Lower leg skin (tissue), 4 donors: ENCODE results near the gene LAMB4. TPM values are rescaled to one million over a fixed set of nuclear protein-coding genes. Genes with fewer than 3 reads are reported as not detected.

Source experiments
- DNase-seq, 2 donors: peaks; one replicate each; pipeline ENCODE4 v3.0.0-alpha.2; 2019; ENCODE audit warnings: low spot score in 2 of 2
- H3K4me3 ChIP-seq: fragments of 200-600 bp; sonication (generic); 2 replicates; pipeline ENCODE4 v1.5.1; 2017; ENCODE audit warnings: mild to moderate bottlenecking, low read depth; ENCODE audit not compliant: poor library complexity, severe bottlenecking
- POLR2A ChIP-seq, 2 donors: fragments of 450-650 bp; IDR thresholded peaks; one replicate each; pipeline ENCODE4 v1.6.1; 2016 to 2017; ENCODE audit warnings: antibody characterized with exemption in 2 of 2, mild to moderate bottlenecking in 1 of 2, moderate library complexity in 1 of 2
- WGBS, 2 donors: methylation state at CpG; one replicate each; pipeline ENCODE4 v1.1.5; 2018; 5-methylcytosine and 5-hydroxymethylcytosine counted together
- intact Hi-C: fragments of 100-400 bp; cut with DNase I; formaldehyde crosslinking; loops from one replicate; pipeline ENCODE4 v1.15.0; 2023; ENCODE audit warnings: low total_unique reads
- total RNA-seq, 4 donors: library from RNA; depleted of rRNA; stranded (reverse); fragments of >200 nt; gene quantifications; one replicate each; pipeline ENCODE4 v1.1.0, GENCODE V29; 2016
- TF ChIP-seq, protein P1 (sequence below), 3 donors: fragments of 450-650 bp; IDR thresholded peaks; one replicate each; pipeline ENCODE4 v1.5.1; 2016; ENCODE audit warnings: antibody characterized with exemption in 3 of 3, mild to moderate bottlenecking in 3 of 3, moderate library complexity in 2 of 3

LAMB4 gene
- total RNA-seq, 4 donors from 2014 or later: 125 to 306 (median 156) TPM

DNA sequence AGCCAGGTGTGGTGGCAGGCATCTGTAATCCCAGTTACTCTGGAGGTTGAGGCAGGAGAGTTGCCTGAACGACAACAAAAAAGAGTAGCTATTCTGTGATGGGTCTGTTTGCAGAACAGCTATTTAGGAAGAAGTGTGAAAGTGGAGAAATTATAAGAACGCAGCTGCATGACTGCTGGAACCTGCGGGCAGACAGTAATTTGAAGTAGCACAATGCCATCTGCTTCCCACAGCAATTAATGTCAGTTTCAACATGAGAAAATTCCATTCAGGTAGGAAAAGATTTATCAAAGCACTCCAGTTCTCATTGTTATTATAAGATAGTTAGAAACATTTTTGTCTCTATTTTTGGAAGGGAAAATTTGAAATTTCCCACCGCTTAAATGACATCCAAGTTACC is 148.7 kb downstream of the LAMB4 start:
- WGBS, 2 donors: 83 to 87% methylated on average over 4 of the region's 4 CpGs
- H3K4me3 ChIP-seq: no peak overlapping the region
- TF ChIP-seq, protein P1, sequence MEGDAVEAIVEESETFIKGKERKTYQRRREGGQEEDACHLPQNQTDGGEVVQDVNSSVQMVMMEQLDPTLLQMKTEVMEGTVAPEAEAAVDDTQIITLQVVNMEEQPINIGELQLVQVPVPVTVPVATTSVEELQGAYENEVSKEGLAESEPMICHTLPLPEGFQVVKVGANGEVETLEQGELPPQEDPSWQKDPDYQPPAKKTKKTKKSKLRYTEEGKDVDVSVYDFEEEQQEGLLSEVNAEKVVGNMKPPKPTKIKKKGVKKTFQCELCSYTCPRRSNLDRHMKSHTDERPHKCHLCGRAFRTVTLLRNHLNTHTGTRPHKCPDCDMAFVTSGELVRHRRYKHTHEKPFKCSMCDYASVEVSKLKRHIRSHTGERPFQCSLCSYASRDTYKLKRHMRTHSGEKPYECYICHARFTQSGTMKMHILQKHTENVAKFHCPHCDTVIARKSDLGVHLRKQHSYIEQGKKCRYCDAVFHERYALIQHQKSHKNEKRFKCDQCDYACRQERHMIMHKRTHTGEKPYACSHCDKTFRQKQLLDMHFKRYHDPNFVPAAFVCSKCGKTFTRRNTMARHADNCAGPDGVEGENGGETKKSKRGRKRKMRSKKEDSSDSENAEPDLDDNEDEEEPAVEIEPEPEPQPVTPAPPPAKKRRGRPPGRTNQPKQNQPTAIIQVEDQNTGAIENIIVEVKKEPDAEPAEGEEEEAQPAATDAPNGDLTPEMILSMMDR (IDR thresholded peaks at IDR 0.05): no peak
- no peak for TF ChIP-seq POLR2A (IDR thresholded peaks at IDR 0.05)
- intact Hi-C loops: no loop called here
- no peak for DNase-seq

DNA sequence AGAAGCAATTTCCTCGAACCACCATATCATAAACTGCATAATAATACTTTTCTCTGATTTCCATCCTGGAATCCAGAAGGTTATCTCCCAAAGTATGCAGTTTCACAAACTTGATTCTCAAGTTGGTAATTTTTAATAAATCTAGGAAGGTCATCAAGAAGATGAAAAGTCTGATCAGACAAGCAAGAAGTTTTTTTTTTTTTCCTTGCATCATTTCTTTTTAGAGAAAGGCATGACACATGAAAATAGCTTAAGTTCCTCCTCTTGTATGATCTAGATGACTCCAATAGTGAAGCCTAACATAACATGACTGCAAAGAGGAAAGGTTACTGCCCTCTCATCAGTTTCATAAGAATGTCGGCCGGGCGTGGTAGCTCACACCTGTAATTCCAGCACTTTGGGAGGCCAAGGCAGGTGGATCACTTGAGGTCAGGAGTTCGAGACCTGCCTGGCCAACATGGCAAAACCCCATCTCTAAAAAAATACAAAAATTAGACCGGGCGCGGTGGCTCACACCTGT is 149.4 kb downstream of the LAMB4 start:
- TF ChIP-seq POLR2A (IDR thresholded peaks at IDR 0.05): no peak
- TF ChIP-seq, protein P1 (IDR thresholded peaks at IDR 0.05): no peak
- 95 to 96% methylated on average over 8 of the region's 8 CpGs for WGBS, 2 donors

DNA sequence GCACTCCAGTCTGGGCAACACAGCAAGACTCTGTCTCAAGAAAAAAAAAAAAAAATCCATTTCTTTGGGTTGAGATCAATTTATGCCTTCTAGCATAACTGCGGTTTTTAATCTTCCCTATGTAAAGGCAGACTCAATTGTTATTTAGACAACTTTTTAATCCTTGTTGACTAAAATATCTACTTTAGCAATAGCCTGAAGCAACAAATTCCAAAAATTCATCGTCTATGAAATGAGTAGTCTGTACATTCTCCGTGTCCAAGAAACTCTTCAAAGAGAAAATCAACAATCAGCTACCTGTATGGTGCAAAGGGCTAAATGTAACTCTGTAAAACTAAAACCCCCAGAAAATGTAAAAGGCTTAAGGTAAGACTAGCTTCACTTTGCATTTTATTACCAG is 150.0 kb downstream of the LAMB4 start:
- no peak for DNase-seq
- 80 to 92% methylated on average over 3 of the region's 3 CpGs for WGBS, 2 donors
- intact Hi-C loops: no loop called here
- TF ChIP-seq, protein P1 (IDR thresholded peaks at IDR 0.05): no peak
- no peak for TF ChIP-seq POLR2A (IDR thresholded peaks at IDR 0.05)
- no peak overlapping the region for H3K4me3 ChIP-seq

More for the DNA sequence above, 149.4 kb downstream of the LAMB4 start:
- DNase-seq: no peak
- no peak overlapping the region for H3K4me3 ChIP-seq
- intact Hi-C loops: no loop called here

DNA sequence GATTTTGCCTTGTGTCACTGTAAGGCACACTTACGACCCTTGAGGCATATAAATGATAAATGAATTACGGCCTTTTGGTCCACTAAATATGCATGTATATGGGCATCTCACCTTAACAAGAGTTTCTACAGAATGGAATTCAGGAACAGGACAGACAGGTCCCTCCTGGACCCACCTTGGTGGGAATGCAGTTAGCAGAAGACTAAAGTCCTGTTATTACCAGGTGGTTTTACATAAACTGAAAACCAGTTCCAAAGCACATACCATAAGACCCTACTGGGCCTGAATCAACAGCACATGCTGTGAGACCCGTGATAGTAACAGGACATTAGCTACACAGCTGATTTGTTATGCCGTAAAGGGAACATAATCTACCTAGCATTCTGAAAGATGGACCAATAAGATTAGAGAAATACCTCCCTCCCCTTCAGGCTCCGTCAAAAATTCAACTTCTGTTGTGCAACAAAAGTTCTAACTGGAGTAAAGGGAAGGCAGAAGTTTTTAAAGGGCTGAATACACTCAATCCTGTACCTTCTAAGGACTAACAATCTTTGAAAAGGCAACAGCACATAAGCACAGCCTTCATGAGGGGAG is 151.2 kb downstream of the LAMB4 start:
- no peak for TF ChIP-seq POLR2A (IDR thresholded peaks at IDR 0.05)
- intact Hi-C loops: no loop called here
- WGBS, 2 donors: 89 to 94% methylated on average over 5 of the region's 5 CpGs
- DNase-seq: no peak
- H3K4me3 ChIP-seq: no peak overlapping the region

DNA sequence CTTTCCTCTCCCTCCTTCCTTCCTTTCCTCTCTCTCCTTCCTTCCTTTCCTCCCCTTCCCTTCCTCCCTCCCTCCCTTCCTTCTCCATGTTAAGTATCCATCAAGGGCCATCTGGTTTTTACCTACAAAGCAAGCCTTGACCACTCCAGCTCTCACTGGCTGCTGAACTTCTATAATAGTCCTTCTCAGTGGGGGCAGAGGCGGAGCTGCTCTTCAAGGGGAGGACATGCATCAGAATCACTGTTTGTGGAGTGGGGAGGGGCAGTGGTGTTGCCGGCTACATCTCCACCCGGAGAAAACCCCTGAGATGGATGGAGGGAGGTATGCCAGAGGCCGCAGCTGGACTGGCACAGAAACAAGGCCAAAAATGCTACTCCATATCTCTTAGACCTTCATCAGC is 153.1 kb downstream of the LAMB4 start:
- intact Hi-C loops: no loop called here
- DNase-seq: no peak
- WGBS, 2 donors: 90 to 95% methylated on average over 4 of the region's 4 CpGs
- TF ChIP-seq, protein P1 (IDR thresholded peaks at IDR 0.05): no peak
- no peak for TF ChIP-seq POLR2A (IDR thresholded peaks at IDR 0.05)
- no peak overlapping the region for H3K4me3 ChIP-seq

DNA sequence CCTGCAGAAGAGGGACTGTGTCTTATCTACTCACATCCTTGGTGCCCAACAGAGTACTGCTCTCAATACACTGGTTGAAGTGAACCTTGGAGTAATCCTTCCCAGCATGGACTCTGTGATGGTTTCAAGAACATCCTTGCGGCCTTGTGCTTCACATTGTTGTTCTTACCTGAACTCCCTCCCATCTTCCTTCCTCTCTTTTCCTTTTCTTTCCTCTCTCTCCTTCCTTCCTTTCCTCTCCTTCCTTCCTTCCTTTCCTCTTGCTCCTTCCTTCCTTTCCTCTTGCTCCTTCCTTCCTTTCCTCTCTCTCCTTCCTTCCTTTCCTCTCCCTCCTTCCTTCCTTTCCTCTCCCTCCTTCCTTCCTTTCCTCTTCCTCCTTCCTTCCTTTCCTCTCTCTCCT is 153.5 kb downstream of the LAMB4 start:
- TF ChIP-seq POLR2A (IDR thresholded peaks at IDR 0.05): no peak
- TF ChIP-seq, protein P1 (IDR thresholded peaks at IDR 0.05): no peak
- H3K4me3 ChIP-seq: no peak overlapping the region
- intact Hi-C loops: no loop called here
- DNase-seq: no peak
- WGBS, 2 donors: 93 to 100% methylated on average over 1 of the region's 1 CpG
